ENCODE results near the gene LRIG1.
A peak's percentile ranks its signal among the peaks of the same experiment; 100 is the strongest.

DNA sequence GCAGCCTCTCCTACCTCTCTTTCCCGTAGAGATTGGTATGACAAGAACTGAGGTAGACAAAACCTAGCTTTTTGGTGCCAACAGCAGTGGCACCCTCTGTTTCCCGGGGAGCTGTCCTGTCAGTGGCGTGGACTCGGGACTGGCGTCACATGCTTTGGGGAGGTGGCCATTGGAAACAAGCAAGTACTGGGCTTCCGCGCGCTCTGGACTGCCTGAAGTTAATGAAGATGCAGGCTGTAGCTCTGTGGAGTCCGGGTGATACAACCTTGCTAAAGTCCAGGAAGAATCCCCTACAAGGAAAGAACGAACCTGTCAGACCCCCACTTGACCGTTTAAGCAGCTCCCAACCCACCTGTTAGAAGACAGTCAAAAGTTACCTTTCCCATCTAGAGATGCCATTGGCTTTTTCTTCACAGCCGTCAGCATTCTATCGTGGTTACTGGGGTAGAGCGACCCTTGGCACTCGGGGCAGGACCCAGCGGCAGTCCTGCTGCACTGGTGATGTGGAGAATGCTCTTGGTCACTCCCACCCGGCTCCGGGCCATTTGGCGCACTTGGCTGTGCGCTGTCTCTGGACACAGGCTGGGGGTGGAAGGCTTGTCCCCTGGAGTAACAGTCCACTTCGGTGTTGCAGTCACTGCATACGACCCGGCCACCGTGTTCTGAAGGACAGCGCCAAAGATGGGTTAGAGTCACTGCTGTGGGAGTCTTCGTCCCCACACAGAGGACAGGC lies 120.5 kb downstream of the LRIG1 start:
- TF ChIP-seq, protein P1, sequence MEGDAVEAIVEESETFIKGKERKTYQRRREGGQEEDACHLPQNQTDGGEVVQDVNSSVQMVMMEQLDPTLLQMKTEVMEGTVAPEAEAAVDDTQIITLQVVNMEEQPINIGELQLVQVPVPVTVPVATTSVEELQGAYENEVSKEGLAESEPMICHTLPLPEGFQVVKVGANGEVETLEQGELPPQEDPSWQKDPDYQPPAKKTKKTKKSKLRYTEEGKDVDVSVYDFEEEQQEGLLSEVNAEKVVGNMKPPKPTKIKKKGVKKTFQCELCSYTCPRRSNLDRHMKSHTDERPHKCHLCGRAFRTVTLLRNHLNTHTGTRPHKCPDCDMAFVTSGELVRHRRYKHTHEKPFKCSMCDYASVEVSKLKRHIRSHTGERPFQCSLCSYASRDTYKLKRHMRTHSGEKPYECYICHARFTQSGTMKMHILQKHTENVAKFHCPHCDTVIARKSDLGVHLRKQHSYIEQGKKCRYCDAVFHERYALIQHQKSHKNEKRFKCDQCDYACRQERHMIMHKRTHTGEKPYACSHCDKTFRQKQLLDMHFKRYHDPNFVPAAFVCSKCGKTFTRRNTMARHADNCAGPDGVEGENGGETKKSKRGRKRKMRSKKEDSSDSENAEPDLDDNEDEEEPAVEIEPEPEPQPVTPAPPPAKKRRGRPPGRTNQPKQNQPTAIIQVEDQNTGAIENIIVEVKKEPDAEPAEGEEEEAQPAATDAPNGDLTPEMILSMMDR (IDR thresholded peaks at IDR 0.05) = no peak
- TF ChIP-seq POLR2AphosphoS5 (IDR thresholded peaks at IDR 0.05) = peak in 1 of 4 donors; percentile 12
- TF ChIP-seq EP300 (IDR thresholded peaks at IDR 0.05) = no peak
- no peak for TF ChIP-seq POLR2A (IDR thresholded peaks at IDR 0.05)

Measured in sigmoid colon (tissue), 4 donors.